COLO668 (cell line): ENCODE measurements around the gene HIPK2.

ENCODE experiments used
- DNase-seq: peaks from one replicate; lab custom pipeline; 2025; ENCODE audit not compliant: unreplicated experiment; lab: John Stamatoyannopoulos, UW

The HIPK2 gene

DNA sequence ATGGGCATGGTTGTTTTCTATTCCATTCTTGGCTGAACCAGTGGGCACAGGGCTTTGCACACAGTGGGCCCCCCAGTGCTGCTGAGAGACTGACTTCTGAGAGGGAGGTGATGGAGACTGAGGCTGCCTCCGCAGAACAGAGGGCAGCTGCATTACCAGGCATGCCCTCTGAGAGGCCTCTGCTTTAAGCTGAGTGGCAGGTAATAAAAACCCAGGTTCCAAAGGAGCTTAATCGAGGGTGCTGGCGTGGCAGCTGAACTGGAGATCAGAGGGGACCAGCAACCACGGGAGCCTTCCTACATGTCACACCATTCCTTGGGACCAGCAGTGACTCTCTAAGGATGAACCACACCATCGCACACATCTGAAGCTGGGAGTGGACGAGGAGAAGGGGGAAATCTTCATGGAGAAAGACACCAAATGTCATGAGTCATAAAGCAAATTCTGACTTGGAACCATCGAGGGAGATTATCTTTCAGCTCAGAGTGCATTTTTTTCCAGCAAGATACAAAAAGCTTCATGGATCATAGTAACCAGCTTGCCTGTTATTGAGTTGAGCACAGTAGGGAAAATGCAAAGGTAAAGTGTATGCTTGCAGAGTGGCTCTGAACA, 24.6 kb downstream of the HIPK2 start:
- DNase-seq: no peak

DNA sequence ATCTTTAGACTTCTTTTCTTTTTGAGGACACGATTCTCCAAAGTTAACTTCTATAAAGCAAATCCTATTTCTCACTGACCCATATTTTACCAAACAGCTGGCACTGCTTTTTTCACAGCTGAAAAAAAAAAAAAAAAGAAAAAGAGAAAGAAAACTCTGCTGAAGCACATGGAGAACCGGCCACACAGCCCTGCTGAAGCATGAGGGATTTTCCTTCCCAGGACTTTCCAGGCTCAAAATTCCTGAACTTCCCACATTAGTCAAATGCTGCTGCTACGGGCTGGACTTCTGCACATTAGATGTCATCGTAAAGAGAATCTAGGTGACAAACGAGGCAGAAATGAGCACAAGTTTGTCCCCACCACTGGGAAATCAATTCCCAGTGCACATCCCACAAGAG, 25.2 kb downstream of the HIPK2 start:
- no peak for DNase-seq

DNA sequence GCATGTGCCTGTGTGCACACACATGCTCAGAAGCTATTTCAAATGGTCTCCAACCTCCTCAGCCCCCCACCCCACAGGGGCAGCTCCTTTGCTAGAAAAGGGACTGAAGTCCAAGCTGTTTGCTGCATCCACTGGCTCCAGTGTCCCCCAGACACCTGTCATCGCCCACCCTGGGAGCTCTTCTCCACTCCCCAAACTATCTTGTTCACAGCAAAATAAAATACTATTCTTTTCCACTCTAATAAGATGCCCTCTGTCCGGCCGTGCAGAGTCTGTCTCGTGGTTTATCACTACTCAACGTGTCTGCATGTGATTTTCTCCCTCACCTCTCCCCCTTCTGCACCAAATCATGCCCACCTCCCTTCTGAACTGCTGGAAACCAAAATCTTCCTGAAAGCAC, 25.6 kb downstream of the HIPK2 start:
- DNase-seq: no peak

DNA sequence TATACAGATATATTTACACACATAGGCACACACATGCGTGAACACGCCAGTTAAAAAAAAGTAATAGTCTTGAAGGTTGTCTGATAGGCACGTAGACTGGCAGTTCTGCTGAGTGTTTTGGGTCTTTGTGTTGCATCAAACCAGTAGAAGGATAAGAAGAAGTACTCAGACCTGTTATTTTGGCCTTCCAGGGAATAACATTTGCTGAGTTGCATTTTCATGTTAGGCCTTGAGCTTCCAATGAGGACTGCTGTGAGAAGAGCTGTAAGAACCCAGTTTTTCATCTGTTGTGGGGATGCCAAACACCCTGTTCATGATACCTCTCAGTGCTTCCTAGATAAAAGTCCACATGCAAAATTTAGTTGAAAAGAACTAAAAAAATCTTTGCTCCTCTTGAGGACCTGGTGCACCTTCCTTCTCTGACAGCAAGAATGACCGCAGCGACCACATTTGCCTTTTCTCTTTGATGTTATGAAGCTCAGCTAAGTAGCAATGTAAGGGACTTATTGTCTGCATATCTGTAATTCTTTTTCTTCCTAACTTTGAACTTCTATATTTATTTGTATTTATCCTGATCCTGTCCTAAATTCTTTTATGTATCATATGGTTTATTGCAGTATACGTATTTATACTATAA, 27.2 kb downstream of the HIPK2 start:
- DNase-seq: no peak

DNA sequence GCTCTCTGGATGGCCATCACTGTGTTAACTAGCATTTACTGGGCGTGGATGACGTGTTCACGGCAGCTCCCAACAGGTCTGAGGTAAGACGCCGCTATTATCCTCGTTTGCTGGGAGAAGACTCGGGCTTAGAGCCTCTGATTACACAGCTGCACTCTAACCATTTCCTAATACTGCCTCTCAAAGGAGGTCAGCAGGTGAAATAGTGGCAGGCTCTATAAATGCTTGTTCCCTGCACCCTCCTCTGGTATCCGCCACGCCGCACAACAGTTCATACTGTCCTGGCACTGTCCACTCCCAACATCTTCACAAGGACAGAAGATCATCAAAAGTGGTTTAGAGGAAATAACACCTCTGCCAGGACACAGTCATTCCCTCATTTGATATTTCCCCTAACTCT, 28.3 kb downstream of the HIPK2 start:
- no peak for DNase-seq

DNA sequence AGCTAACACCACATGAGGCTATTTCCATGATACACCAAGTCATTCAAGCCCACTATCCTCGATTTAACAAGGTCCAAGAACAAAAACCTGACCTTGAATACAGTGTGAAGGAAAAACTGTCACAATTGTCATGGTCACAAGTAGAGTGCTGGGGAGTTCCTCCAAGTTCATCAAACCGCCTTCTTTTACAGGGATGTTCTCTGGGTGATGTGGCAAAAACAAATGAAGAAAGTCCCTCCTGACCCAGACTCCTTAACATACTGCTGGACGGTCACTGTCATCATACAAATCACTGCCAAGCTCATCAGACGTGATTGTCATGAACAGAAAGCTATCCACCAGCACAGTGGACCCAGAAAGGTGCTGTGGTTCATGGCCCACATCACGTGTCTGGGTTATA, 28.9 kb downstream of the HIPK2 start:
- no peak for DNase-seq

DNA sequence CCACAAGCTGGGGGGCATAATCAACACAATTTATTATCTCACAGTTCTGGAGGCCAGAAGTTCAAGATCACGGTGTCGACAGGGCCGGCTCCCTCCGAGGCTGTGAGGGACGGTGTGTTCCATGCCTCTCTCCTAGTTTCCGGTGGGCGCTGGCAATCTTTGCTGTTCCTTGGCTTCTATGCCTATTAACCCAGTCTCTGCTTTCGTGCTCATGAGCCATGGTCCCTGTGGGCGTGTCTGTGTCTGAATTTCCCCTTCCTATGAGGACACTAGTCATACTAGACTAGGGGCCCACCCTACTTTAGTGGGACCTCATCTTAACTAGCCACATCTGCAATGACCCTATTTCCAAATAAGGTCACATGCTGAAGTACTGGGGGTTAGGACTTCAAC, 29.4 kb downstream of the HIPK2 start:
- no peak for DNase-seq

DNA sequence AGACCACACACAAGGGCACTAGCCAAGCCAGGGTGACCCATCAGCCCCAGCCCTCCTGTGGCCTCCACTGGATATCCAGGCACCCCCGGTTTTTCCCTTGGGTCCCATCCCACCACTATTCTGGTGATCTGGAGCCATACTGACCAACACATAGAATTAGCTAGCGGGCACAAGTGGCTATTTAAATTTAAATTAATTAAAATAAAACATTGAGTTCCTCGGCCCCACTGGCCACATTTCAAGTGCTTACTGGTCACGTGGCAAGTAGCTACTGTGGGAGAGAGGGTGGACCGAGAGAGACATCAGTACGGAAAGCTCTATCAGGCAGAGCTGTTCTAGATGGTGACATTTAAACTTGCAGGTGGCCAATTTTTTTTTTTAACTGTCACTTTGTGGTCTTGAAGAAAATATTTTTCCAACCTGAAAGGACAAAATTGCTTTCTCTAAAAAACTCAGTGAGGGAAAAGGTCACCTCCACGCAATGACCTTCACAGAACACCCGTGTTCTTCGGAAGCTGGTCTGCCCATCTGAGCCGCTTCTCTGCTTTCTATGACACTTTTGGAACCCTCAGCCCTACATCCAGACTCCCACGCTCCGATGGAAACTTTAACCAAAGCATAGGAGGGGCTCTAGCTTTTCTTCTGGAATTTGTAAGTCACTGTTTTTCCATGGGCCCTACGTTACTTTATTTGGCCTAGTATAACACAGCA, 30.0 kb downstream of the HIPK2 start:
- no peak for DNase-seq

DNA sequence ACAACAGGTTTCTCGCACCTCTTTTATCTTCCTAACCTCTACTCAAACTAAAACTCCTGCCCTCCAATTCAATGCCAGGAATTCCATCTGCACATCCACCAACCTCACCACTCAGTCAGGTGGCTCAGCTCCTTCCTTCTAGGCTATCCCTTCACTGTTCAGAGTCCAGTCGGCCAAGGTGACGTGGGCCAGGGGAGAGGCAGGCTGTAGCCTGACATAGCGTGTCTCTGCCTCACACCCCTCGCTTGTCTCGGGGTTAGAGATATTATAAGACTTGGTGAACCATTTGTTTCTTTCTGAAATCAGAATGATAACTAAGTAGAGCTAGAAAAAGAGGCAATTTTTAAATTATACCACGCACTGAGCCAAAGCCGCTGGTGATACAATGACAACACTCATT, 31.1 kb downstream of the HIPK2 start:
- no peak for DNase-seq

DNA sequence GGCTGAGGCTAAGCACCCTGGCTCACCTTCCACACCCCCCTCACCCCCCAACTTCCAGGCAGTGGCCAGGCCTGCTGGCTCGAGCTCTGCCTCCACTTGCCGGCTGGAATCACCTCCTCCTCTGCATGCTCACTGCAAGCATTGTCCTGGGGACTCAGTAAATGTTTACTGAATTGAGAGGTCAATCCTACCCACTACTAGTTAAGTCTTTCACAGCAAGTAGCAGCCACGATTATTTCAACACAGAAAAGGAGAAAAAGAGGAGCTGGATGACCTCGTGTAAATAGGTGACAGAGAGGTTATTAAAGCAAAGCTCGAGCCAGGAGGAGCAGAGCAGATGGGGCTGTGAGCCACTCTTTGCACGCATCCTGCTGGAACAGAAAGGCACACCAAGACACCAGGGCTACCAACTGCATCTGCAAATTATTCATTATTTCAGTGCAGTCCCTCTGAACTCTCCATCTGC, 32.1 kb downstream of the HIPK2 start:
- DNase-seq: no peak

DNA sequence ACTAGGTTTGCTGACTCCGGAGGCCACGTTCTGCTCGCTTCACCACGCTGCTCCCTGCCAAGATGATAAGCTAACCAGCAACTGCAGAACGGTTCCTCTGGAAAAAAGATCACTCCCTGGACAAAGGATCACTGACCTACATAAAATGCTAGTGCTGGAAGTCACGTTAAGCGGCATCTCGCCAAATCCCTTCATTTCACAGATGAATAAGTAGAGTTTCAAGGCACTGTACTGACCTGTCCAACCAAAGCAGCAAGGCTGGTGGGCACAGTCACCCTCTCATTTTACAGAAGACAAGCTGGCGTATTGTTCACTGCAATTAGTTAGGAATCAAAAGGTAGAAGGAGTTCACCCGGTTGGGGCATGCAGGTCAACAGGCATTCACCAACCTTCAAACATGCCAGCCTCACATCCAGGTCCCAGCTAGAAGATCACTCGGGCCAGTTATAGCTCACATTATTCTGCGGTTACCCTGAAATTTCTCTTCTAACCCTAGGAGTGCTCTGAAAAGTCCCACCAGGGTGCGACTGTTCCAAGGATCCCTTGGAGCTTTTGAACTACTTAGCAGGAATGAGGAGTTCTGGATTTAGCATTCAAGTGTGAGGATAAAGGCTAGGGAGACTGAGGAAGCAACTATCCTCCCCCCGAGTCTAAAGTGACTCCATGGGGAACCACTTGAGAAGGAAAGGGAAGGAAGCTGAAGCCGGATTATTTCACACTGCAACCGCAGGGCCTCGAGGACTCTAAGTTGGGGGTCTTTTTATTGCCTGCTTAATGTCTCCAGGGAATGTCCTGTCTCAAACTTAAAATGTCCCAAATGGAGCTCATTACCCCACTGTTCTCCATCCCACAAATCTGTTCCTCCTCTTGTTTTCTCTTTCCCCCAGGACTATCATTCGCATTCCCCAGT, 32.8 kb downstream of the HIPK2 start:
- no peak for DNase-seq

DNA sequence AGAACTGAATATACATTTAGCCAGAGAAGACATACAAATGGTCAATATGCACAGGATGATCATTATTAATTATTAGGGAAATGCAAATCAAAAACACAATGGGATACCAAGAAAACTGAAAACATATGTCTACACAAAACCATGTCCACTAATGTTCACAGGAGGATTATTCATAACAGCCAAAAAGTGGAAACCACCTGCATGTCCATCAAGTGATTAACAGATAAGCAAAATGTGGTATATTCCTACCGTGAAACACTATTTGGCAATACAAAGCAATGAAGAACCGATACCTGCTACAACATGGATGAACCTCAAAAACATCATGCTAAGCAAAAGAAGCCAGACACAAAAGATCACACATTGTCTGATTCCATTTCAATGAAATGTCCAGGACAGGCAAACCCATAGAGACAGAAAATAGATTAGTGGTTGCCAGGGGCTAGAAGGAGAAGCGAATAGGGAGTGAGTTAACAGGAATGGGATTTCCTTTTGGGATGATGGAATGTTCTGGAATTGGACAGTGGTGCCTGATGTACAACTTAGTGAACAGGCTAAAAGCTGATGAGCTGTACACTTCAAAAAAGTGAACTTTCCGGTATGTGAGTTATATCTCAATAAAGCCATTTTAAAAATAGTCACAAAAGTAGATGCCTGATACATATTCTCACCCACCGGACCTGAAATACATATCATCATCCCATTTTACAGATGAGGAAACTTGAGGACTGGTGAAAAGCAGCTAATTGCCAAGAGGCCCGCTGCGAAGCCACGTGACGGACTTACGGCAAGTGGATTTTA, 33.6 kb downstream of the HIPK2 start:
- no peak for DNase-seq

DNA sequence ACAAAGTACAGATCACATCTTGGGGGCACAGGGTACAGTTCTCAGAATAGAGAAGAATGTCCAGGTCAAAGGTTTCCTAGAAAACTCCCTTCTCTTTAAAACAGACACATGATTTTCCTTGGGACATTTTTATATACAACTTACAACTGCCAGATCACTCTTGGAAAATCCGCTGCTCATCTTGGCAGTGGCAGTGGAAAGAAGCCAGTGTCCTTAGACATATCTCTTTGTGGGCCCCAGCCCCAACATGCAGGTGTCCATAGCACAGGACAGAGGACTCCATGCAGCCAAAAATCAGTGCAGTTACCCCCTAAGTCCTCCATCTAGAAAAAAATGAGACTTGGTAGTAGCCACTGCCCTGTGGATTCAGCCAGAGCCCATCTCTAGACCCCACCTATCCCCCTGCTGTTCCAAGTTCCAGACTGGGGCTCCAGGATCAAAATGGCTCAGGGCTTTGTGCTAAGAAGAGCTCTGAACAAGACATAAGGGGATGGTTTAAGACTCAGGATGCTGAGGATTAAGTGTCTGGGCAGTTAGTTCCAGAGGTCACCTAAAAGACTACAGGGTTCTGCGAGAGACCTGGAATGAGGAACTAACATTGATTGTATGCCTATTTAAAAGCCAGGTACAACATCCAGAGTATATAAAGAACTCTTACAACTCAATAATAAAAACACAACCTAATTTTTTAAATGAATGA, 34.4 kb downstream of the HIPK2 start:
- no peak for DNase-seq

DNA sequence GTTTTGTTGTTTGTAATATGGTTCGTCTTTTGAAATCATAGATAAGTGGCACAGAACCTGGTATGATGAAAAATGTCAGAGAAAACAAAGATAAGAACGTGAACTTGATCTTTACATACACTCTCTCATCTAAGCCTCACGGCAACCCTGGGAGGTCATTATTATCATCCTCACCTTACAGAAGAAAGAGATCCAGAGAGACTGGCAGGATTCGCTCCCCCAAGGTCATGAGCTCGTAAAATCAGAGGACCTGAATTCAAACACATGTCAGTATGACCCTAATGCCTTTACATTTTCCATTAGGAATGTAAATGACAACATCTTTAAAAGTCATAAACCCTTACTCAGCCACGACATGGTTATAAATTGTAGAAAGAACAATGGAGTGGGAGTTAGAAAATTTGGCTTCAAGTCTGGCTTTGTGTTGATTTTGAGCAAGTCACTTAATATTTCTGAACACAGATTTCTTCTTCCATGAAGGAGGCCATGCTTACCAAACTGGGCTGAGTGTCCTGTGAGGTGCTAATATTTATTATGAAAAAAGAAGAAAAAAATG, 35.9 kb downstream of the HIPK2 start:
- no peak for DNase-seq

DNA sequence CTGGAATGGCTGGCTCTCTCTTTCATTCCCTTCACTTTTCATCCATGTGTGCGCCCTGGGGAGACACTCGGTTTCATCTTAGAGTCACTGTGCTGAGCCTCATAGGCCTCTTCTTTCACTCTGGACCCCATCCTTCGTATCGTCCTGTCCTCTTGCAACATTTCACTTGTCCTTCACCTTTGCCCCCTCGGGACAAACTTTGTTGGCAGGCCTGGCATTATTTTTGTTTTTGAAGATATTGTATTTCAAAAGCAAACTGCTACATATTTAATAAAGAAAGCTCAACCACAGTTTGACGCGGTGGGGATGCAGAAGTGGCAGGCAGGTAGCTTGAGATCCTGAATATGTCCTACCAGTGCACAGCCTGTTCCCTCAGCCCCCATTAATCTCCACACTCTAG, 36.6 kb downstream of the HIPK2 start:
- DNase-seq: no peak

DNA sequence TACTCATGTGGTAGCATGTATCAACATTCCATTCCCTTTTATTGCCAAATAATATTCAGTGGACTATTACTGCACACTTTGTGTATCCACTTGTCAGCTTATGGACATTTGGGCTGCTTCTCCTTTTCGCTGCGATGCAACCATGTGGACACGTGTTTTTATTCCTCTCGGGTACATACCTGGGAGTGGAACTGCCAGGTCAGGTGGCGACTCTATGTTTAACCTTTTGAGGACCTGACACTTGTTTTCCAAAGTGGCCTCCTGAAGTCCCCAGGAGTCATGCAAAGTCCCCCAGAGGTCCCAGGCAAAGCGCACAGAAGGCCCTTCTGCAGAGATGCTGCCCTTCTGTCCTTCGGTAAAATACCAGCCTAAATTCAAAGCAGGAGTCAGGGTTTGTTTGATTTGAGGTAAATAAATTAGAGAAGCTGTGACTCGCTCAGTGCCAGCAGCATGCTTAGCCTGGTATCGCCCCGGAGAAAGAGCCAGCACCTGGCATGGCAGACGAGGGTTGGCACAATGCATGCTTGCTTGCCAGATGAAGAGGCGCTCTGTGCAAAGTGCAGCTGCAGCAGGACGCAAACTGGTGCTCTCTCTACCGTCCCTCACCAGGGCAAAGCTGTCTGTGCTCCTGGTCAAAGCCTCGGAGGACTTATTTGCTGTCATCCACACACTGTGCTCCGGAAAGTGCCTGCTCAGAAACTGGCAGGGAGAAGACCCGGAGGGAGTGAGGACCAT, 37.8 kb downstream of the HIPK2 start:
- DNase-seq: peak; percentile 25

DNA sequence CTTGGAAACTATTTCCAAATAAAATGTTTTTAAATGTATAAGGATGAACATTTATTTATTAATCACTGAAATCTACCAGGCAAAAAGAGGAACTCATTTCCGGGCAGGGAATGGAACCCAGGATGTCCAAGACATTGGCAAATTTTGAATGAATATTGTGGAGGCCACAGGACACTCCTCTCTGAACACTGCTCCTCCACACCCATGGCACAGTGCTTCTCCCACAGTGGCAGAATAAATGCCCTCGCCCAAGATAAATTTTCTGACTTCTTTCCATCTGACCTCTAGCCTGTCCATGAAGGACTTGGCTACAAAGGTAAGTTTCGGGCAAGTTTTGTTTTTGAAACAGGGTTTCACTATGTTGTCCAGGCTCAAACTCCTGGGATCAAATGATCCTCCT, 39.0 kb downstream of the HIPK2 start:
- DNase-seq: no peak

DNA sequence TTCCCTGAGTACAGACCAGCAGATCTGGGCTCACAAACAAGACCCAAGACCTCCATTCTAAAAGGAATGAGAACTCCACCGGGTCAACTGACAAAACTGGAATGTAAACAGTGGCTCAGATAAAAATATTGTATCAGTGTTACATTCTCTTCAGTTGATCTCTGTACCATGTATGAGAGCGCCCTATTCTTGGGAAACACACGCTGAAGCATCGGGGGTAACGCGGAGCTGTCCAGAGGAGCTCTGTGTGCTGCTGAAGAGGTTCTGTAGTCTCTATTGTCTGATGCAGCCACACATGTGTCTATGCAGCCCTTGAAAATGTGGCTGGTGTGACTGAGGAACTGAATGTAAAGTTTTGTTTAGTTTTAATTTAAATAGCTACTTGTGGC, 39.7 kb downstream of the HIPK2 start:
- DNase-seq: no peak
